Skeletal muscle tissue (tissue), 4 donors: Measurements from ENCODE around the gene ANTXRL. TPM values are rescaled to one million over a fixed set of nuclear protein-coding genes. Genes with fewer than 3 reads are reported as not detected.
"Not testable (repeated sequence)": the region's sequence is repeated elsewhere in the genome, so short reads cannot be mapped to it uniquely, and the experiment has no call there.

Source experiments
- H3K27ac ChIP-seq: one replicate; pipeline ENCODE4 v1.7.0; 2013; ENCODE audit warnings: mild to moderate bottlenecking, low read depth, low read length, inconsistent platforms
- H3K27me3 ChIP-seq, 3 donors: one replicate each; pipeline ENCODE4 v1.7.0; 2013; ENCODE audit warnings: low read length in 3 of 3; ENCODE audit not compliant: control insufficient read depth in 3 of 3, insufficient read depth in 3 of 3
- H3K36me3 ChIP-seq, 3 donors: one replicate each; pipeline ENCODE4 v1.7.0; 2013; ENCODE audit warnings: low read length in 3 of 3; ENCODE audit not compliant: control insufficient read depth in 3 of 3, insufficient read depth in 3 of 3
- H3K4me1 ChIP-seq, 3 donors: one replicate each; pipeline ENCODE4 v1.7.0; 2013; ENCODE audit warnings: low read length in 3 of 3, mild to moderate bottlenecking in 3 of 3; ENCODE audit not compliant: control insufficient read depth in 3 of 3, insufficient read depth in 3 of 3
- H3K4me3 ChIP-seq, 3 donors: one replicate each; pipeline ENCODE4 v1.7.0; 2013; ENCODE audit warnings: low read length in 3 of 3
- H3K9ac ChIP-seq, 3 donors: one replicate each; pipeline ENCODE4 v1.7.0; 2013; ENCODE audit warnings: low read length in 3 of 3, mild to moderate bottlenecking in 3 of 3, moderate library complexity in 2 of 3, low read depth in 1 of 3
- H3K9me3 ChIP-seq, 3 donors: one replicate each; pipeline ENCODE4 v1.7.0; 2013; ENCODE audit warnings: low read length in 3 of 3; ENCODE audit not compliant: control insufficient read depth in 3 of 3
- total RNA-seq: library from RNA; depleted of rRNA; stranded (reverse); fragments of >200 nt; gene quantifications from one replicate; pipeline ENCODE4 v1.2.3, GENCODE V29; 2014
- donor health status: Osteomylitis.

Gene ANTXRL
- total RNA-seq, 1 donor from 2014 or later, result not detected

- Histone ChIP-seq H3K27ac (no peak overlapping the region), H3K27me3 (peaks cover 0 to 3% (median 0%) of the 10 kb centered on the region in 3 donors), H3K9ac (no peak overlapping the region), H3K36me3 (no peaks in the 10 kb centered on the region), H3K4me1 (no peaks in the 10 kb centered on the region), H3K4me3 (no peak overlapping the region), H3K9me3 (no peaks in the 10 kb centered on the region)
These were observed 20.4 kb upstream of the ANTXRL start for GRCh38 chr10:46266306-46266985.

GRCh38 chr10:46267132-46267985, 19.4 kb upstream of the ANTXRL start:
- Histone ChIP-seq H3K27me3 (peaks cover 0 to 3% (median 0%) of the 10 kb centered on the region in 3 donors), H3K9me3 (no peaks in the 10 kb centered on the region), H3K36me3 (no peaks in the 10 kb centered on the region), H3K4me3 (no peak overlapping the region), H3K27ac (no peak overlapping the region), H3K9ac (no peak overlapping the region), H3K4me1 (no peaks in the 10 kb centered on the region)

GRCh38 chr10:46268076-46268881, 18.5 kb upstream of the ANTXRL start:
- Histone ChIP-seq H3K9ac (no peak overlapping the region), H3K36me3 (no peaks in the 10 kb centered on the region), H3K4me1 (no peaks in the 10 kb centered on the region), H3K9me3 (no peaks in the 10 kb centered on the region), H3K4me3 (no peak overlapping the region), H3K27me3 (peaks cover 0 to 3% (median 0%) of the 10 kb centered on the region in 3 donors), H3K27ac (no peak overlapping the region)

GRCh38 chr10:46269554-46270053, 17.2 kb upstream of the ANTXRL start:
- H3K4me1 ChIP-seq, H3K36me3 ChIP-seq, H3K27ac ChIP-seq, H3K9ac ChIP-seq, H3K4me3 ChIP-seq, H3K27me3 ChIP-seq, H3K9me3 ChIP-seq: not testable (repeated sequence)

- Histone ChIP-seq H3K27ac (no peak overlapping the region), H3K9me3 (no peaks in the 10 kb centered on the region), H3K36me3 (no peaks in the 10 kb centered on the region), H3K27me3 (peaks cover 0 to 3% (median 0%) of the 10 kb centered on the region in 3 donors), H3K9ac (no peak overlapping the region), H3K4me3 (no peak overlapping the region), H3K4me1 (no peaks in the 10 kb centered on the region)
These were observed 16.5 kb upstream of the ANTXRL start for GRCh38 chr10:46270086-46270811.

- not testable (repeated sequence) for H3K27me3 ChIP-seq, H3K4me3 ChIP-seq, H3K9ac ChIP-seq, H3K36me3 ChIP-seq, H3K9me3 ChIP-seq, H3K4me1 ChIP-seq, H3K27ac ChIP-seq
These were observed 15.8 kb upstream of the ANTXRL start for GRCh38 chr10:46270963-46271530.

- H3K27ac ChIP-seq, H3K9me3 ChIP-seq, H3K9ac ChIP-seq, H3K4me3 ChIP-seq, H3K4me1 ChIP-seq, H3K27me3 ChIP-seq, H3K36me3 ChIP-seq: not testable (repeated sequence)
These were observed 14.8 kb upstream of the ANTXRL start for GRCh38 chr10:46271795-46272499.

GRCh38 chr10:46272863-46273415, 13.9 kb upstream of the ANTXRL start:
- Histone ChIP-seq H3K36me3 (no peaks in the 10 kb centered on the region), H3K4me3 (no peak overlapping the region), H3K27me3 (peaks cover 0 to 6% (median 0%) of the 10 kb centered on the region in 3 donors), H3K9me3 (no peaks in the 10 kb centered on the region), H3K4me1 (no peaks in the 10 kb centered on the region), H3K9ac (no peak overlapping the region), H3K27ac (no peak overlapping the region)
